GM23338 (cell line): ENCODE measurements around the gene STIL. TPM values are rescaled to one million over a fixed set of nuclear protein-coding genes. Genes with fewer than 3 reads are reported as not detected.

Experiments
- ATAC-seq: fragments of 200-7000 bp; cut with Tn5 transposase; 3 replicates; pipeline ENCODE4 v1.9.1; 2020
- DNase-seq: peaks from one replicate; pipeline ENCODE4 v3.0.0-alpha.2; 2015; ENCODE audit warnings: low spot score
- H2AFZ ChIP-seq: fragments of 200-600 bp; sonication (generic); 2 replicates; pipeline ENCODE4 v1.8.0; 2016; ENCODE audit warnings: antibody characterized with exemption, mild to moderate bottlenecking, moderate library complexity
- H3F3A ChIP-seq: fragments of 200-600 bp; sonication (generic); replicated peaks from 2 replicates; pipeline ENCODE4 v1.8.0; 2017; ENCODE audit warnings: antibody characterized with exemption, mixed run types, low read depth
- H3K27ac ChIP-seq: fragments of 200-600 bp; sonication (generic); 2 replicates; pipeline ENCODE4 v1.6.1; 2016; ENCODE audit warnings: low read depth
- H3K27me3 ChIP-seq: fragments of 200-600 bp; sonication (generic); 2 replicates; pipeline ENCODE4 v1.8.0; 2016; ENCODE audit warnings: mild to moderate bottlenecking, mixed run types, moderate library complexity; ENCODE audit not compliant: insufficient read depth
- H3K36me3 ChIP-seq: fragments of 200-600 bp; sonication (generic); 2 replicates; pipeline ENCODE4 v1.8.0; 2016; ENCODE audit warnings: mild to moderate bottlenecking; ENCODE audit not compliant: insufficient read depth
- H3K4me1 ChIP-seq: fragments of 200-600 bp; sonication (generic); 2 replicates; pipeline ENCODE4 v1.8.0; 2016; ENCODE audit warnings: mild to moderate bottlenecking, moderate library complexity; ENCODE audit not compliant: insufficient read depth
- H3K4me2 ChIP-seq: fragments of 200-600 bp; sonication (generic); 2 replicates; pipeline ENCODE4 v1.7.1; 2017; ENCODE audit warnings: mixed run types
- H3K4me3 ChIP-seq: fragments of 200-600 bp; sonication (generic); 2 replicates; pipeline ENCODE4 v1.6.1; 2016; ENCODE audit warnings: mixed run types
- H3K79me2 ChIP-seq: fragments of 200-600 bp; sonication (generic); replicated peaks from 2 replicates; pipeline ENCODE4 v1.8.0; 2017; ENCODE audit warnings: mild to moderate bottlenecking; ENCODE audit not compliant: insufficient read depth
- H3K9me2 ChIP-seq: fragments of 200-600 bp; sonication (generic); 2 replicates; pipeline ENCODE4 v1.8.0; 2017; ENCODE audit not compliant: insufficient read depth
- H4K20me1 ChIP-seq: fragments of 200-600 bp; sonication (generic); replicated peaks from 2 replicates; pipeline ENCODE4 v1.8.0; 2017; ENCODE audit warnings: mild to moderate bottlenecking; ENCODE audit not compliant: insufficient read depth
- H3K27ac Mint-ChIP-seq: 2 replicates; pipeline ENCODE4 v1.8.0; 2020; ENCODE audit warnings: inconsistent platforms, mild to moderate bottlenecking, moderate library complexity, mixed read lengths
- H3K27me3 Mint-ChIP-seq: 3 replicates; pipeline ENCODE4 v1.8.0; 2022; ENCODE audit warnings: low read depth, mild to moderate bottlenecking, moderate library complexity, mixed read lengths, inconsistent platforms; ENCODE audit not compliant: insufficient read depth, poor library complexity
- H3K36me3 Mint-ChIP-seq: 3 replicates; pipeline ENCODE4 v1.8.0; 2021; ENCODE audit warnings: low read depth, mild to moderate bottlenecking, inconsistent platforms, moderate library complexity, mixed read lengths
- H3K4me1 Mint-ChIP-seq: 3 replicates; pipeline ENCODE4 v1.8.0; 2020; ENCODE audit warnings: mild to moderate bottlenecking, inconsistent platforms, mixed read lengths
- H3K4me3 Mint-ChIP-seq: 3 replicates; pipeline ENCODE4 v1.8.0; 2021; ENCODE audit warnings: moderate library complexity, mild to moderate bottlenecking, inconsistent platforms, mixed read lengths
- H3K9me3 Mint-ChIP-seq: 3 replicates; pipeline ENCODE4 v1.8.0; 2020; ENCODE audit warnings: moderate library complexity, mild to moderate bottlenecking, inconsistent platforms, mixed read lengths
- CREB1 ChIP-seq: fragments of 250-450 bp; sonication (Bioruptor Pico); IDR thresholded peaks from 2 replicates; pipeline ENCODE4 v1.5.0; 2020; ENCODE audit warnings: low read depth, mild to moderate bottlenecking, moderate library complexity
- EZH2phosphoT487 ChIP-seq: fragments of 200-600 bp; sonication (generic); IDR thresholded peaks from one replicate; pipeline ENCODE4 v1.8.1; 2018; ENCODE audit warnings: antibody characterized with exemption; ENCODE audit not compliant: unreplicated experiment
- JUNB ChIP-seq: IDR thresholded peaks from one replicate; pipeline ENCODE4 v1.6.1; 2016; ENCODE audit warnings: antibody characterized with exemption; ENCODE audit not compliant: unreplicated experiment
- ZNF114 ChIP-seq: fragments of 250-450 bp; sonication (Bioruptor Pico); IDR thresholded peaks from 2 replicates; pipeline ENCODE4 v1.5.0; 2020; ENCODE audit warnings: mild to moderate bottlenecking, moderate library complexity
- ZNF331 ChIP-seq: fragments of 250-450 bp; sonication (Bioruptor Pico); IDR thresholded peaks from 2 replicates; pipeline ENCODE4 v1.5.0; 2020; ENCODE audit warnings: low read depth, mild to moderate bottlenecking, moderate library complexity
- polyA plus RNA-seq: library from polyadenylated mRNA; unstranded; fragments of >200 nt; fragmentation: Nextera tagmentation; extraction: Ambion mirVana; gene quantifications from 2 replicates; pipeline ENCODE4 v1.2.1, GENCODE V29; 2016
- total RNA-seq: library from RNA; depleted of rRNA; stranded (reverse); fragments of >200 nt; shearing (Covaris generic); gene quantifications from 2 replicates; pipeline ENCODE4 v1.2.3, GENCODE V29; 2014
- TF ChIP-seq, protein P1 (sequence below): IDR thresholded peaks from 2 replicates; pipeline ENCODE4 v1.6.1; 2016; ENCODE audit warnings: antibody characterized with exemption
- TF ChIP-seq, protein P2 (sequence below), 2 experiments: fragments of 200-600 bp in 1 of 2; sonication (generic) in 1 of 2; conservative IDR thresholded peaks; 2 replicates each; pipeline versions ENCODE4 v1.5.1 to v1.6.1; 2016 to 2017; ENCODE audit warnings: antibody characterized with exemption in 2 of 2, low read depth in 2 of 2, mild to moderate bottlenecking in 2 of 2, moderate library complexity in 1 of 2
- TF ChIP-seq, protein P3 (sequence below): IDR thresholded peaks from one replicate; pipeline ENCODE4 v1.6.1; 2018; ENCODE audit warnings: antibody characterized with exemption; ENCODE audit not compliant: unreplicated experiment

Gene STIL
- total and polyA plus RNA-seq, 2 experiments from 2014 or later = 15.6 to 38.2 TPM

DNA sequence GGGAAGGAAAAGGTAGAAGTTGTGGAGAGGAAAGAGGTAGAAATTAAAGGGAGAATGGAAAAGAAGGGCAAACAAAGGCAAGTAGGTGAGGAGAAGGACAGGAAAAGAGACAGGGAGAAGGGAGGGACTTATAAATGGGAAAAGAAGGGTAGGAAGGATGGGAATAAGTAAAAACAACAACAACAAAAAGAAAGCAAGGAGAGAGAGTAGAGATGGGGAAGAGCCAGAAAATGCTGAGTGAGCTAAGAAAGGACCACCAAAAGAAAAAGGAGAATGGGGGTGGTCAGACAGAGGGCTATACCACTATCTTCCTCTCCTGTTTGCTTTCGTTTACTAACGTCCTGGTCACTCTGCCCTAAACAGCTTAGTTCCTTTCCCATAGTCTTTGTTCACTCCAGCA is 17.9 kb upstream of the STIL start:
- Histone ChIP-seq H3K79me2 (peaks cover 19% of the 10 kb centered on the region), H3K27me3 (no peaks in the 10 kb centered on the region), H3K4me2 (no peak overlapping the region), H2AFZ (no peak overlapping the region), H3K27ac (no peak overlapping the region), H3K9me2 (no peaks in the 10 kb centered on the region), H3K36me3 (no peaks in the 10 kb centered on the region), H4K20me1 (no peaks in the 10 kb centered on the region), H3K4me3 (no peak overlapping the region), H3F3A (peaks cover 13% of the 10 kb centered on the region; the same call in 1 of the 2 replicates), H3K4me1 (peaks cover 19% of the 10 kb centered on the region; the same call in 1 of the 2 replicates)
- TF ChIP-seq, protein P1, sequence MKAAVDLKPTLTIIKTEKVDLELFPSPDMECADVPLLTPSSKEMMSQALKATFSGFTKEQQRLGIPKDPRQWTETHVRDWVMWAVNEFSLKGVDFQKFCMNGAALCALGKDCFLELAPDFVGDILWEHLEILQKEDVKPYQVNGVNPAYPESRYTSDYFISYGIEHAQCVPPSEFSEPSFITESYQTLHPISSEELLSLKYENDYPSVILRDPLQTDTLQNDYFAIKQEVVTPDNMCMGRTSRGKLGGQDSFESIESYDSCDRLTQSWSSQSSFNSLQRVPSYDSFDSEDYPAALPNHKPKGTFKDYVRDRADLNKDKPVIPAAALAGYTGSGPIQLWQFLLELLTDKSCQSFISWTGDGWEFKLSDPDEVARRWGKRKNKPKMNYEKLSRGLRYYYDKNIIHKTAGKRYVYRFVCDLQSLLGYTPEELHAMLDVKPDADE = no peak
- no peak for TF ChIP-seq JUNB
- no peak for TF ChIP-seq ZNF331 (CRISPR knock-in tag)
- no peak for TF ChIP-seq ZNF114
- TF ChIP-seq CREB1 = no peak
- TF ChIP-seq, protein P2, sequence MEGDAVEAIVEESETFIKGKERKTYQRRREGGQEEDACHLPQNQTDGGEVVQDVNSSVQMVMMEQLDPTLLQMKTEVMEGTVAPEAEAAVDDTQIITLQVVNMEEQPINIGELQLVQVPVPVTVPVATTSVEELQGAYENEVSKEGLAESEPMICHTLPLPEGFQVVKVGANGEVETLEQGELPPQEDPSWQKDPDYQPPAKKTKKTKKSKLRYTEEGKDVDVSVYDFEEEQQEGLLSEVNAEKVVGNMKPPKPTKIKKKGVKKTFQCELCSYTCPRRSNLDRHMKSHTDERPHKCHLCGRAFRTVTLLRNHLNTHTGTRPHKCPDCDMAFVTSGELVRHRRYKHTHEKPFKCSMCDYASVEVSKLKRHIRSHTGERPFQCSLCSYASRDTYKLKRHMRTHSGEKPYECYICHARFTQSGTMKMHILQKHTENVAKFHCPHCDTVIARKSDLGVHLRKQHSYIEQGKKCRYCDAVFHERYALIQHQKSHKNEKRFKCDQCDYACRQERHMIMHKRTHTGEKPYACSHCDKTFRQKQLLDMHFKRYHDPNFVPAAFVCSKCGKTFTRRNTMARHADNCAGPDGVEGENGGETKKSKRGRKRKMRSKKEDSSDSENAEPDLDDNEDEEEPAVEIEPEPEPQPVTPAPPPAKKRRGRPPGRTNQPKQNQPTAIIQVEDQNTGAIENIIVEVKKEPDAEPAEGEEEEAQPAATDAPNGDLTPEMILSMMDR (conservative IDR thresholded peaks at IDR 0.05; ENCODE audit: low read depth in 2 of 2) = no peak
- no peak for TF ChIP-seq EZH2phosphoT487
- TF ChIP-seq, protein P3, sequence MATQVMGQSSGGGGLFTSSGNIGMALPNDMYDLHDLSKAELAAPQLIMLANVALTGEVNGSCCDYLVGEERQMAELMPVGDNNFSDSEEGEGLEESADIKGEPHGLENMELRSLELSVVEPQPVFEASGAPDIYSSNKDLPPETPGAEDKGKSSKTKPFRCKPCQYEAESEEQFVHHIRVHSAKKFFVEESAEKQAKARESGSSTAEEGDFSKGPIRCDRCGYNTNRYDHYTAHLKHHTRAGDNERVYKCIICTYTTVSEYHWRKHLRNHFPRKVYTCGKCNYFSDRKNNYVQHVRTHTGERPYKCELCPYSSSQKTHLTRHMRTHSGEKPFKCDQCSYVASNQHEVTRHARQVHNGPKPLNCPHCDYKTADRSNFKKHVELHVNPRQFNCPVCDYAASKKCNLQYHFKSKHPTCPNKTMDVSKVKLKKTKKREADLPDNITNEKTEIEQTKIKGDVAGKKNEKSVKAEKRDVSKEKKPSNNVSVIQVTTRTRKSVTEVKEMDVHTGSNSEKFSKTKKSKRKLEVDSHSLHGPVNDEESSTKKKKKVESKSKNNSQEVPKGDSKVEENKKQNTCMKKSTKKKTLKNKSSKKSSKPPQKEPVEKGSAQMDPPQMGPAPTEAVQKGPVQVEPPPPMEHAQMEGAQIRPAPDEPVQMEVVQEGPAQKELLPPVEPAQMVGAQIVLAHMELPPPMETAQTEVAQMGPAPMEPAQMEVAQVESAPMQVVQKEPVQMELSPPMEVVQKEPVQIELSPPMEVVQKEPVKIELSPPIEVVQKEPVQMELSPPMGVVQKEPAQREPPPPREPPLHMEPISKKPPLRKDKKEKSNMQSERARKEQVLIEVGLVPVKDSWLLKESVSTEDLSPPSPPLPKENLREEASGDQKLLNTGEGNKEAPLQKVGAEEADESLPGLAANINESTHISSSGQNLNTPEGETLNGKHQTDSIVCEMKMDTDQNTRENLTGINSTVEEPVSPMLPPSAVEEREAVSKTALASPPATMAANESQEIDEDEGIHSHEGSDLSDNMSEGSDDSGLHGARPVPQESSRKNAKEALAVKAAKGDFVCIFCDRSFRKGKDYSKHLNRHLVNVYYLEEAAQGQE = no peak
- no peak for ATAC-seq
- no peaks in the 10 kb centered on the region for H3K36me3 Mint-ChIP-seq
- H3K27me3 Mint-ChIP-seq = peaks cover 6% of the 10 kb centered on the region
- H3K4me1 Mint-ChIP-seq = peaks cover 6% of the 10 kb centered on the region
- H3K9me3 Mint-ChIP-seq = no peaks in the 10 kb centered on the region
- no peak for DNase-seq
- no peak overlapping the region for H3K4me3 Mint-ChIP-seq
- no peak overlapping the region for H3K27ac Mint-ChIP-seq

DNA sequence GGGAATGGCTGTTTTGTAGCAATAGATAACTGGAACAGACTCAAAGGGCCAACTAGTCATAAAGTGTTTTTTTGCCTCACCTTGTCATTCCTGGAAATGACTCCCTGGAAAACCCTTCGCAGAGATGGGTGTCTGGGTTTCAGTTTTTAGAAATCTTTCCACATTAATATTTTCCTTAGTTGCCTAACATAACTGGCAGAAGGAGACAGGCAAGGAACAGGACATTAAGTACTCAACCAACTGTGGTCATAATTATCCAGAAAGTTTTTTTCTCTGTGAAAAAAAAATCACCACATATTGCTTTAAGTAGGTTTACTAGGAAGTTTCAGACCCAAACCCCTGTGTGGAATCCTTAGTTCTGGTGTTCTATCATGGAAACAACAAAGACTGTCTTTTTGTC is 16.3 kb upstream of the STIL start:
- no peak overlapping the region for H3K27ac ChIP-seq
- no peak overlapping the region for H2AFZ ChIP-seq
- no peaks in the 10 kb centered on the region for H3K9me2 ChIP-seq
- H3K27me3 Mint-ChIP-seq = peaks cover 4% of the 10 kb centered on the region
- H3K36me3 ChIP-seq = no peaks in the 10 kb centered on the region
- peaks cover 18% of the 10 kb centered on the region; the same call in 1 of the 2 replicates for H3K4me1 ChIP-seq
- no peak overlapping the region for H3K4me2 ChIP-seq
- H3K4me3 ChIP-seq = no peak overlapping the region
- TF ChIP-seq, protein P1 = no peak
- no peak for TF ChIP-seq EZH2phosphoT487
- H3K27ac Mint-ChIP-seq = no peak overlapping the region
- no peaks in the 10 kb centered on the region for H3K36me3 Mint-ChIP-seq
- H4K20me1 ChIP-seq = no peaks in the 10 kb centered on the region
- H3K9me3 Mint-ChIP-seq = no peaks in the 10 kb centered on the region
- no peak overlapping the region for H3K4me3 Mint-ChIP-seq
- peaks cover 2% of the 10 kb centered on the region for H3K79me2 ChIP-seq
- ATAC-seq = no peak
- H3K4me1 Mint-ChIP-seq = peaks cover 6% of the 10 kb centered on the region
- peaks cover 12% of the 10 kb centered on the region; the same call in 1 of the 2 replicates for H3F3A ChIP-seq
- DNase-seq = no peak
- H3K27me3 ChIP-seq = no peaks in the 10 kb centered on the region
